ENCODE data around the gene CD99L2.
A peak's percentile ranks its signal among the peaks of the same experiment; 100 is the strongest.

GRCh38 chrX:150848914-150849365 is 49.5 kb downstream of the CD99L2 start:
- no peak for TF ChIP-seq POLR2A (IDR thresholded peaks at IDR 0.05; ENCODE audit: extremely low read depth, insufficient read length)
- TF ChIP-seq MYC (IDR thresholded peaks at IDR 0.05; ENCODE audit: low read depth, low read length), result peak; percentile 89
